Hepatocyte (in vitro differentiated cells): ENCODE results near the gene PEAK1. TPM values are rescaled to one million over a fixed set of nuclear protein-coding genes. Genes with fewer than 3 reads are reported as not detected.

Source experiments
- DNase-seq: peaks from one replicate; pipeline ENCODE4 v3.0.0-alpha.2; 2016; ENCODE audit warnings: low spot score
- H2AFZ ChIP-seq: fragments of 200-600 bp; sonication (generic); 2 replicates; pipeline ENCODE4 v1.6.0; 2016; ENCODE audit warnings: antibody characterized with exemption, mild to moderate bottlenecking
- H3K27ac ChIP-seq: fragments of 200-600 bp; sonication (generic); 2 replicates; pipeline ENCODE4 v1.5.1; 2016; ENCODE audit warnings: mild to moderate bottlenecking
- H3K27me3 ChIP-seq: fragments of 200-600 bp; sonication (generic); 2 replicates; pipeline ENCODE4 v1.6.1; 2016
- H3K36me3 ChIP-seq: fragments of 200-600 bp; sonication (generic); replicated peaks from 2 replicates; pipeline ENCODE4 v1.5.1; 2016; ENCODE audit warnings: low read depth; ENCODE audit not compliant: insufficient read depth
- H3K4me1 ChIP-seq: fragments of 200-600 bp; sonication (generic); 2 replicates; pipeline ENCODE4 v1.5.1; 2016; ENCODE audit warnings: mild to moderate bottlenecking, moderate library complexity; ENCODE audit not compliant: insufficient read depth
- H3K4me2 ChIP-seq: fragments of 200-600 bp; sonication (generic); 2 replicates; pipeline ENCODE4 v1.6.0; 2016
- H3K4me3 ChIP-seq: fragments of 200-600 bp; sonication (generic); 2 replicates; pipeline ENCODE4 v1.5.1; 2016; ENCODE audit warnings: mild to moderate bottlenecking
- H3K79me2 ChIP-seq: fragments of 200-600 bp; sonication (generic); 2 replicates; pipeline ENCODE4 v1.6.0; 2017; ENCODE audit warnings: mild to moderate bottlenecking
- H3K9me2 ChIP-seq: fragments of 200-600 bp; sonication (generic); replicated peaks from 2 replicates; pipeline ENCODE4 v1.6.0; 2017; ENCODE audit warnings: mild to moderate bottlenecking; ENCODE audit not compliant: insufficient read depth
- H3K9me3 ChIP-seq: fragments of 200-600 bp; sonication (generic); 2 replicates; pipeline ENCODE4 v1.5.1; 2016; ENCODE audit warnings: low read depth, mild to moderate bottlenecking
- H4K20me1 ChIP-seq: fragments of 200-600 bp; sonication (generic); 2 replicates; pipeline ENCODE4 v1.6.0; 2016; ENCODE audit warnings: mild to moderate bottlenecking; ENCODE audit not compliant: insufficient read depth, poor library complexity, severe bottlenecking
- CTCF ChIP-seq: fragments of 200-600 bp; sonication (generic); IDR thresholded peaks from 2 replicates; pipeline ENCODE4 v1.5.1; 2016; ENCODE audit warnings: antibody characterized with exemption, mild to moderate bottlenecking; ENCODE audit not compliant: poor library complexity
- EZH2 ChIP-seq: fragments of 200-600 bp; sonication (generic); IDR thresholded peaks from 2 replicates; pipeline ENCODE4 v1.6.1; 2016; ENCODE audit warnings: antibody characterized with exemption, mild to moderate bottlenecking, borderline replicate concordance
- EZH2phosphoT487 ChIP-seq: fragments of 200-600 bp; sonication (generic); IDR thresholded peaks from one replicate; pipeline ENCODE4 v1.6.1; 2018; ENCODE audit warnings: antibody characterized with exemption, mild to moderate bottlenecking, low read depth, moderate library complexity; ENCODE audit not compliant: unreplicated experiment, severe bottlenecking
- WGBS: methylation state at CpG from one replicate; pipeline ENCODE4 v1.1.6; 2016; ENCODE audit warnings: low lambda C conversion rate; ENCODE audit errors: missing lambda C conversion rate; 5-methylcytosine and 5-hydroxymethylcytosine counted together
- polyA plus RNA-seq: library from polyadenylated mRNA; unstranded; fragments of >200 nt; fragmentation: Nextera tagmentation; extraction: Ambion mirVana; gene quantifications from 2 replicates; pipeline ENCODE4 v1.2.1, GENCODE V29; 2016
- total RNA-seq: library from RNA; depleted of rRNA; stranded (reverse); fragments of >200 nt; gene quantifications from 2 replicates; pipeline ENCODE4 v1.2.3, GENCODE V29; 2014

The PEAK1 gene
- total and polyA plus RNA-seq, 2 experiments from 2014 or later: 8.1 to 27.1 TPM

- Histone ChIP-seq H3K4me1 (no peaks in the 10 kb centered on the region), H3K4me3 (no peak overlapping the region), H3K9me2 (no peaks in the 10 kb centered on the region), H3K9me3 (no peaks in the 10 kb centered on the region), H4K20me1 (peaks cover 35% of the 10 kb centered on the region), H2AFZ (no peak overlapping the region), H3K4me2 (no peak overlapping the region), H3K36me3 (no peaks in the 10 kb centered on the region), H3K79me2 (peaks cover 100% of the 10 kb centered on the region), H3K27ac (no peak overlapping the region), H3K27me3 (no peaks in the 10 kb centered on the region)
- 100% methylated on average over 1 of the region's 1 CpG for WGBS
- no peak for TF ChIP-seq CTCF
- no peak for TF ChIP-seq EZH2phosphoT487
- TF ChIP-seq EZH2: no peak
- DNase-seq: no peak
These were observed 6.5 kb upstream of the PEAK1 start for GRCh38 chr15:77426377-77426776.

- no peak for TF ChIP-seq EZH2
- TF ChIP-seq EZH2phosphoT487: no peak
- no peak for TF ChIP-seq CTCF
- no peak for DNase-seq
- Histone ChIP-seq H3K4me2 (no peak overlapping the region), H3K27ac (no peak overlapping the region), H3K27me3 (no peaks in the 10 kb centered on the region), H3K4me3 (no peak overlapping the region), H4K20me1 (peaks cover 29% of the 10 kb centered on the region), H3K9me2 (no peaks in the 10 kb centered on the region), H3K4me1 (no peaks in the 10 kb centered on the region), H2AFZ (no peak overlapping the region), H3K36me3 (no peaks in the 10 kb centered on the region), H3K79me2 (peaks cover 91% of the 10 kb centered on the region), H3K9me3 (no peaks in the 10 kb centered on the region)
- WGBS: 82% methylated on average over 3 of the region's 3 CpGs
These were observed 5.2 kb upstream of the PEAK1 start for GRCh38 chr15:77425104-77425503.

- Histone ChIP-seq H3K79me2 (peaks cover 83% of the 10 kb centered on the region), H3K4me2 (peak overlapping the region; percentile 88), H3K4me1 (peaks cover 4% of the 10 kb centered on the region), H3K9me2 (no peaks in the 10 kb centered on the region), H3K27me3 (no peaks in the 10 kb centered on the region), H2AFZ (peak overlapping the region; percentile 81), H3K36me3 (no peaks in the 10 kb centered on the region), H3K4me3 (peak overlapping the region; percentile 76), H3K9me3 (no peaks in the 10 kb centered on the region), H4K20me1 (peaks cover 21% of the 10 kb centered on the region), H3K27ac (peak overlapping the region; percentile 99)
- DNase-seq: peak; percentile 14
- no peak for TF ChIP-seq EZH2phosphoT487
- TF ChIP-seq EZH2: no peak
- no peak for TF ChIP-seq CTCF
- 2% methylated on average over 3 of the region's 3 CpGs for WGBS
These were observed 1.4 kb upstream of the PEAK1 start for GRCh38 chr15:77421370-77421700.

- TF ChIP-seq EZH2phosphoT487 (no peak), CTCF (no peak), EZH2 (no peak)
- under 1% methylated on average over 25 of the region's 25 CpGs for WGBS
These were observed 886 bp upstream of the PEAK1 start, which contains the start of gene HMG20A for GRCh38 chr15:77420610-77421369. Gene HMG20A, plus strand, starts transcription at chr15:77420888. Its CDS starts 37,520 bp downstream, at chr15:77458408.

More at GRCh38 chr15:77420610-77421369, 886 bp upstream of the PEAK1 start, which contains the start of gene HMG20A:
- Histone ChIP-seq H3K4me1 (peaks cover 4% of the 10 kb centered on the region), H3K36me3 (no peaks in the 10 kb centered on the region), H4K20me1 (peaks cover 21% of the 10 kb centered on the region), H3K27me3 (no peaks in the 10 kb centered on the region), H3K9me3 (no peaks in the 10 kb centered on the region), H2AFZ (peak within 1 kb of the TSS; percentile 81), H3K79me2 (peaks cover 83% of the 10 kb centered on the region), H3K9me2 (no peaks in the 10 kb centered on the region), H3K27ac (peak within 1 kb of the TSS; percentile 99), H3K4me2 (peak within 1 kb of the TSS; percentile 88), H3K4me3 (peak within 1 kb of the TSS; percentile 76)
- DNase-seq: peak; percentile 80
